GM12873 (cell line): ENCODE measurements around the gene SCNM1.

Experiments
- TF ChIP-seq, protein P1 (sequence below): IDR thresholded peaks from 2 replicates; pipeline ENCODE4 v1.5.1; 2012; ENCODE audit warnings: low read depth, mild to moderate bottlenecking, moderate library complexity, low read length, control low read depth; ENCODE audit not compliant: insufficient read depth; ENCODE audit errors: missing control alignments

SCNM1 gene

DNA sequence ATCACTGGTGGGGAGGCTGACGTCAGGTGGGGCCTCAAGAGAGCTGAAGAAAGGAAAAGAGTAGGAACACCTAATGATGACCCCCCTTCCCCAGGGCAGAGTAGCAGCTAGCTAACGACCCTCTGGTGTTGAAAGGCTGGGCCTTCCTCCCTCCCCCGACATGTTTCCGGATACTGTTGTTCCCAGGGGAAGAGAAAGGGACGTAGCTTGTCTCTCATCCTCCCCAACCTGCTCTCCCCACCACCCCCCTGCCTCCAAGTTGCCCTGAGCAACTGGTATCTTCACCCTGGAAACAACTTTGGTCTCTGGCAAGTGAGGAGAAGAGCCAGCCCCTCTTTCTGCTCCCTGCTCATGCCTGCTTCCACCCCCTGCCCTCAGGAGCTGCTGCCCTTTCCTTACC, 22.0 kb upstream of the SCNM1 start:
- TF ChIP-seq, protein P1, sequence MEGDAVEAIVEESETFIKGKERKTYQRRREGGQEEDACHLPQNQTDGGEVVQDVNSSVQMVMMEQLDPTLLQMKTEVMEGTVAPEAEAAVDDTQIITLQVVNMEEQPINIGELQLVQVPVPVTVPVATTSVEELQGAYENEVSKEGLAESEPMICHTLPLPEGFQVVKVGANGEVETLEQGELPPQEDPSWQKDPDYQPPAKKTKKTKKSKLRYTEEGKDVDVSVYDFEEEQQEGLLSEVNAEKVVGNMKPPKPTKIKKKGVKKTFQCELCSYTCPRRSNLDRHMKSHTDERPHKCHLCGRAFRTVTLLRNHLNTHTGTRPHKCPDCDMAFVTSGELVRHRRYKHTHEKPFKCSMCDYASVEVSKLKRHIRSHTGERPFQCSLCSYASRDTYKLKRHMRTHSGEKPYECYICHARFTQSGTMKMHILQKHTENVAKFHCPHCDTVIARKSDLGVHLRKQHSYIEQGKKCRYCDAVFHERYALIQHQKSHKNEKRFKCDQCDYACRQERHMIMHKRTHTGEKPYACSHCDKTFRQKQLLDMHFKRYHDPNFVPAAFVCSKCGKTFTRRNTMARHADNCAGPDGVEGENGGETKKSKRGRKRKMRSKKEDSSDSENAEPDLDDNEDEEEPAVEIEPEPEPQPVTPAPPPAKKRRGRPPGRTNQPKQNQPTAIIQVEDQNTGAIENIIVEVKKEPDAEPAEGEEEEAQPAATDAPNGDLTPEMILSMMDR: no peak

DNA sequence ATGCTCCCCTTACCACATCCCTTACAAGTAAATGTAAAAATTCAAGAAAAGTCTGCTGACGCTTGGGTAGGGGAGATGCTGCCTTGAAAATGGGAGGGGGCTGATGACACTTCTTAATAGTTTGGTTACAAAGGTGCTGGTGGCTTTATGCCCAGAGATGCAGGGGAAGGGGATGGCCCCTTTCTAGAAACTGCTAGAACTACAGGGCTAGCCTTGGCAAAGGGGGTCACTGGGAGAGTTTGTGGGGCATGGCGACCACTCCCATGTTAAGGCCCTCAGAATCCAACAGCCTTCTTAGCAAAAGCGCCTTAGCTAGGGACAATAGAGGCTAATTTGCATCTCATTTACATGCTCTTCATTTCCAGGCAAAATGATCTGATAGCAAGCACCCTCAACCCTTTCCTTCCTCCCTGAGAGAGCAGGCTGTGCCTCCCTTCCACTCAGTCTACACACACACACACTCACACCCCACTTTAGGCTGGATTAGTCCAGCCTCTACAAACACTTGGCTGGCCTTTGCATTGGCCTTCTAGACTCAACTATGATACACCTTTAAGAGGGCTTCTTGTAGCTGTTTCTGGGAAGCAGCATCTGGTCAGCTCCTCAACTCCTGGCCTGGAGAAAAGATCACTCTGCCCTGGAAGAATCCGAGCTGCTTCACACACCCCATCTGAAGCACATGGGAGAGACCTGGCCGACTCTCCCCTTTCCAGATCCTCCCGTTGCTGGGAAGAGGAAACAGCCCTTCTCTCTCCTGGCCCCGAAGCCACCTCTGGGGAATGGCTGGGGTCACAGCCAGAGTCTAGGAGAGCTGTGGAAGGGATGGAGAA, 21.3 kb upstream of the SCNM1 start:
- TF ChIP-seq, protein P1: no peak

DNA sequence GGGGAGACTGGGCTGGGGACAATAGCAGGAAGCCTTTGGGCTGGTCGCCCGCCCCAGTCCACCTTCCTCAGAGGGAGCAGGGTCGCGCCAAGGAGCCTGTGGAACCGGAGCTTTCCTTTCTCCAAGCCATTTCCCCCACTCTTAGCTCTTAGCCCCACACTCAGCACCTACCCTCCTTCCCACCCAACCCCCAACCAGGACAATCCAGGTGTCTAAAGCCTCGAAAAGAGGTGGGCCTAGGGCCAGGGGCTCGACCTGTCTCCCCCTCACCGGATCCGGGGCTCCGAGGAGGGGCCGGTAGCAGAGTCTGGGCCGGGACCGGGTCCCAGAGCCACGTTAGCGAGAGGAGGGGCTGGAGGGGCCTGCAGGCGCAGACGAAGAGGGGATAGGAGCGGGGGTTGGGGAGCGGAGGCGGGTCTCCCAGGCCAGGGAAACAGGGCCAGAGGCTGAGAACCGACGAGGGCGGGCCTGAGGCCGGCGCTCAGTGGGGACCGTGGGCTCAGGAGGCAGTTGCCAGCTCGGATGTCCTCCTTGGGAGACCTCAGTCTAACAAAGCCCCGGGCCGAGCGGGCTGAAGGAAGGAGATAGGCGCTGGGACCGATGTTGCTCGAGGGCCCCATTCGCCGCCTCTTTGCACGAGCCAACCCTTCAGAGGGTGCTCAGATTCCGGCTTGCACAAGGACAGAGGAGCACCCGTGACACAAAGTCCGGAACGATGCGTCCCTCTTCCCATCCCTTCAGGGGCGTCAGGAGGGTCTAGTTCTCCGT, 20.5 kb upstream of the SCNM1 start:
- TF ChIP-seq, protein P1: no peak

DNA sequence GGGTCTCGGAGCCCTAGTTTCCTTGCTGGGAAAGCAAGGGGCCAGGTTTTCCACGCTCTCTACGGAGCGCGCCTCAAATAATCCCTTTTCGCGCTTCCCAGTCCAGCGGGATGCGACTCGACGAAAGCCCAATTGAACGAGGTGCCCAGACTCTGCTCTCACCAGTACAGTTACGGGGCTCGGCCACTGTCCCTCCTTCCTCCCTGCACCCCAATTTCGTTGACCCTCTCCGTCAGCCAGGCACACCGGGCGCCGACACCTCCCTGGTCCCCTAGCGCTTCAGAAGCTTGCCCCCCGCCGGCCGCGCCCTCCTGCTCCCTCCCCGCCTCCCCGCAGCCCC, 19.9 kb upstream of the SCNM1 start:
- TF ChIP-seq, protein P1: no peak

DNA sequence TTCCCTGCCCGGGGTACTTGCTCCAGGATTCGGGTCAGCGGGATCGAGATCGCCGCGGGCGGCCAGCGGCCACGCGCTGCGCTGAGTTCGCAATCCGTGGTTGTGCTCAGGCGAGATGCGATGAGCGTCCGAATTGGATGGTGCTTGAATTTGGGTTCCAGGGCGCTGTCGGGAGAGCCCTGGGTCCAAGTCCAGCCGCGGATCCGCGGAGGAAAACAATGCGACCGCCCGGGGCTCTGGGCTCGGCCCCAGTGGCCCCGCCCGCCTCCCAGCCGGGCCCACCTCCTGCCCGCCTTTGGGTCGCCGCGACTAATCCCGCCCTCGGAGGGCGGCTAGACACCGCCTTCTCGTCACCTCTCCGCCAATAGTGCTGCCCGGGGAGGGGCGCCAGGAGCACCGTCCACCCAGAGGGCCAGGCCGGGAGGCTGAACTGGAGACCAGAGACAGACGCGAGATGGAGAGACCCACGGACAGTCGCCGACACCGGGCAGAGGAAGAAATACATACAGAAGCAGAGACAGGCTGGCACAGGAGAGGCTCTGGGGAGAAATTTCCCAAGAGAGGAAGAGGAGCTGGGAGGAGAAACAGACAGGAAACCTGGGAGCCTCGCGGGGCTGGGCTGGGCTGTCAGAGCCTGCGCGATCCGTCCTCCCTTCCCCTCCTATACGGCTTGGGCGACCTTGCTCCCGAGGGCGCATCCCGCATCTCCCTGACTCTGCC, 19.4 kb upstream of the SCNM1 start, which contains the start of gene SEMA6C:
TSS of gene SEMA6C (minus strand) at position 220 of the 720 bp plus-strand sequence. CDS start 4,010 bp downstream, outside the sequence.
- TF ChIP-seq, protein P1: no peak

DNA sequence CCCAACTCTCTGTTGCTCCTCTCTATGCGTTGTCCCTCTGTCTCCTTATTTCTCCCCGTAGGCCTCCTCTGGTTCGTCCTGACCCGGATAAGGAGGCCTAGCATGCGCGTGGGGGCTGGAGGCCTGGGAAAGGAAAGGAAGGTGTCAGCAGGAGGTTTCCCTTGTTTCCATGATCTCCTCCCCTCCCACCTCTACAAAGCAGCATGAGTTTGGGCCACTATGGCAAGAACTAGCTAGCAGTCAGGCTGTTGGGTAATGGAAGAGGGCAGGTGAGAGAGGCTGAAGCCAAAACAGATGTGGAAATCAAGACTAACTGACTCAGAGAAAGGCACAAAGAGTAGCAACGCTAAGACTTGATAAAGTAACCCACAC, 18.8 kb upstream of the SCNM1 start:
- TF ChIP-seq, protein P1: no peak

DNA sequence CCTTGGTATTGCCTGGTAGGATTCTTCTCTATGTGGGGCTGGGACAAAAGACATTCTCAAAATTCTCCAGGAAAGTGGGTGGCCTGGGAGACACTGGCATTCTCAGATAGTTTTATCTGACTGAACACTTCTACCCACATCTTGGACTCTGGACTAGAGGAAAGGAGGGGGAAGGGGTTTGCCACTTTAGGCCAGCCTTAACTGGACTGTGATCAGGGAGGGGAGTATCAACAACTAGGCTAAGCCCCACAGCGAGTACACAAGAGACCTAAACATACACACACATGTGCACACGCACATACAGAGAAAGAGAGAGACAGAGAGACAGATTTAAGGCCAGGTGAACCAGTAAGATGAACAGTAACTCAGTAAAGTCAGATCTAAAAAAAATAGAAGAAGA, 18.3 kb upstream of the SCNM1 start:
- TF ChIP-seq, protein P1: no peak
